PC-9 (cell line): Measurements from ENCODE around the gene KCNH8.

Experiments used
- EZH2 ChIP-seq: fragments of 200-600 bp; sonication (generic); IDR thresholded peaks from 2 replicates; pipeline ENCODE4 v1.8.0; 2017; ENCODE audit warnings: antibody characterized with exemption, low read depth
- TF ChIP-seq, protein P1 (sequence below): fragments of 200-600 bp; sonication (generic); conservative IDR thresholded peaks from 2 replicates; pipeline ENCODE4 v1.6.1; 2017; ENCODE audit warnings: mixed run types, antibody characterized with exemption, mild to moderate bottlenecking, moderate library complexity

DNA sequence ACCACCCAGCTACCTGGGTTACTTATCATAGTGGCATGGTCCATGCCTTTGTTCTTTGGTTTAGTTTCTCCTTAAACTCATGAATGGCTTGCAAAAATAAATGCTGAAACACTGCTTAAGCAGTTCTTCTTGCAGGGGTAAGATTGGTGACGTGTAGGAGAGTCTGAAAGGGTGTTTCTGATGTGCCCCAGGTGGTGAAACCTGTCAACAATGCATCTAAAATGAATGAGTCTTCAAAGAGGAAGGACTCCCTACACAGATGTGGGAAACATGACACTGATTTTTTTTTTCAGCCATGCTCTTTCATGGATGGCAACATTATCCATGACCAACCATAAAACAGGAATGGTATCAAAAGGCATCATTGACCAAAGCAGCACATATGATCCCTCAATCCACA, 72.0 kb downstream of the KCNH8 start:
- TF ChIP-seq, protein P1, sequence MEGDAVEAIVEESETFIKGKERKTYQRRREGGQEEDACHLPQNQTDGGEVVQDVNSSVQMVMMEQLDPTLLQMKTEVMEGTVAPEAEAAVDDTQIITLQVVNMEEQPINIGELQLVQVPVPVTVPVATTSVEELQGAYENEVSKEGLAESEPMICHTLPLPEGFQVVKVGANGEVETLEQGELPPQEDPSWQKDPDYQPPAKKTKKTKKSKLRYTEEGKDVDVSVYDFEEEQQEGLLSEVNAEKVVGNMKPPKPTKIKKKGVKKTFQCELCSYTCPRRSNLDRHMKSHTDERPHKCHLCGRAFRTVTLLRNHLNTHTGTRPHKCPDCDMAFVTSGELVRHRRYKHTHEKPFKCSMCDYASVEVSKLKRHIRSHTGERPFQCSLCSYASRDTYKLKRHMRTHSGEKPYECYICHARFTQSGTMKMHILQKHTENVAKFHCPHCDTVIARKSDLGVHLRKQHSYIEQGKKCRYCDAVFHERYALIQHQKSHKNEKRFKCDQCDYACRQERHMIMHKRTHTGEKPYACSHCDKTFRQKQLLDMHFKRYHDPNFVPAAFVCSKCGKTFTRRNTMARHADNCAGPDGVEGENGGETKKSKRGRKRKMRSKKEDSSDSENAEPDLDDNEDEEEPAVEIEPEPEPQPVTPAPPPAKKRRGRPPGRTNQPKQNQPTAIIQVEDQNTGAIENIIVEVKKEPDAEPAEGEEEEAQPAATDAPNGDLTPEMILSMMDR = no peak
- no peak for TF ChIP-seq EZH2
